Stimulated activated naive CD4-positive, alpha-beta T cell (primary cell): ENCODE measurements around the gene VWA8.
"Not testable (repeated sequence)": the region's sequence is repeated elsewhere in the genome, so short reads cannot be mapped to it uniquely, and the experiment has no call there.

Experiments
- DNase-seq, 6 experiments: peaks; one replicate each; lab custom pipeline; 2025; lab: John Stamatoyannopoulos, UW

VWA8 gene

DNA sequence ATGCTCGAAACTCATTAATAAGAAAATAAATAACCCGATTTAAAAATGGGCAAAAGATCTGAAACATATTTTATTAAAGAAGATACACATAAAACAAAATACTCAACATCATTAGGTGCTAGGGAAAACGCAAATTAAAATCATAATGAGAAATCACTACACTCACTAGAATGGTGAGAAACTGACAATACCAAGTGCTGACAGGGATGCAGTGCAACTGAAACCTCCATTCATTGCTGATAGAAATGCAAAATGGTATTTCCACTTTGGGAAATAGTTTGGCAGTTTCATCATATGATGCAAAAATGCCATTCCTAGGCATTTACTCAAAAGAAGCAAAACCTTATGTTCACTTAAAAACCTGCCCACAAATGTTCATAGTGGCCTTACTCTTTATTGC is 278.1 kb downstream of the VWA8 start:
- no peak for DNase-seq

GRCh38 chr13:41682001-41682400 is 278.9 kb downstream of the VWA8 start:
- no peak for DNase-seq

GRCh38 chr13:41681587-41681986 is 279.3 kb downstream of the VWA8 start:
- no peak for DNase-seq

GRCh38 chr13:41680900-41681299 is 280.0 kb downstream of the VWA8 start:
- no peak for DNase-seq

DNA sequence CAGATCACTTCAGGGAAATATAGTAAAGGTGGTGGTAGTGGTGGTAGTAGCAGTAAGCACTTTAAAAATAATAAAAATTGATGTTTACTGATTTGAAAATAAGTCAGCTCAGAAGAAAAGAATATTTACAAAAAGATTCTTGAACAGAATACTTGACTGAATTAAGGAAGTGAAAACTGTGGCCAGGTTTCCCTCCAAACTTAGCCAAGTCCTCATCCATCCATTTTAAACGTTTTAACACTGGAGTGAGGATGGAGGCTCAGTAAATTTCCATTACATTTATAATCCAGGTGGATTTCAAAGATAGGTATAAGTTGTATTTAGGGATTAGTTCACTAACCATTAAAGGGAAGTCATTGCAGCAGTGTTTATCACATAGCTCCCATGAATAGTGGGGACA is 282.1 kb downstream of the VWA8 start:
- DNase-seq: no peak

DNA sequence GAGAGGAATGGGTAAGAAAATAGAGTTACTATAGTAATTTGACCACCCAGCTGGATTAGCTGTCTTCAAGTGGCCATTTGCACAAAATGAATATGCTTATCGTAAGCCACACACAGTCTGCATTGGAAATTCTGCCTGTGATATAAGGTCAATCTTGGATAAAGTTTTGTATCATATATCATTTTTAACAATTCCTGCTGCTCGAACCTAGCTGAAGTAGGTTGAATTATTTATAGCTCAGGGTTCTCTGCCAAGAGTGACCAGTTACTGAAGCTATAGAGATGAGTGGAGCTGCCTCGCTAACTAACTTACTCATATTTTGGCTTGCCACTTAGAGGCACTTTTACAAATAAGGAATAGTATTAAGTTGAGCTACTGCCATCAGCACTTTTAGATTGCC is 282.7 kb downstream of the VWA8 start:
- no peak for DNase-seq

- no peak for DNase-seq
Observed at GRCh38 chr13:41675306-41675705, 285.6 kb downstream of the VWA8 start.

- no peak for DNase-seq
Observed at GRCh38 chr13:41674246-41674645, 286.7 kb downstream of the VWA8 start.

DNA sequence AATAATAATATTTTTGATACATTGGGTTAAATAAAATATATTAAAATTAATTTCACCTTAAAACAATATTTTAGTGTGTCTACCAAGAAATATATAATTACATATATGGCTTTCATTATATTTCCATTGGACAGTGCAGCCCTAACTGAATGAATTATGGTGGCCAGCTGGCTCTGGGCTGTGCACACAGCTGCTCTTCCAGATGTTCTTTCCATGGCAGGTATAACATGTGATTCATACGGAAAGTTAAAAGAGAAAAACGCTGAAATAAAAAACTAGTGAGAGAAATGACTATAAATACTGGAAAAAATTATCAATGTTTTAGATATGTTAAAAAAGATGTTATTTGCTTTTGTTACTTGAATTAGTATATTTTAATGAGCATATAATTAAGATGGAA is 287.3 kb downstream of the VWA8 start:
- no peak for DNase-seq

- DNase-seq: no peak
Observed at GRCh38 chr13:41670873-41671443, 290.0 kb downstream of the VWA8 start.

- DNase-seq: peak in 2 of 6 experiments; percentile 41 to 42
Observed at GRCh38 chr13:41668130-41668757, 292.7 kb downstream of the VWA8 start.

DNA sequence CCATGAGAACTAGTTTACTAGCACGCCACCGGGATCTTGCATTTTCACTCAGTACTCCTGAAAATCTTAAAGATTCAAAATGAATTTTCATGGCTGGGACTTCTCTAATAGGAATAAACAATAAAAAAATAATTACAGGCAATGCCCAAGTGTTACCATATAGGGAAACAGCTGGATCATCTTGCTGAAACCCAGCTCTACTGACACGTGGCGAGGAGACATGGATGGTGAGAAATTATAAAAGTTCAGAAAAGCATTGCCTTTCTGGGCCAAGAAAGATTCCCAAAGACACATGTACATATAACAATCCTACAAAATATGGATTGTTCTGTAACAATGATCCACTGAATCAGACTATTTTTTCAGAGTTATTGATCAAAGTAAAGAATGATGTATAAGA is 294.3 kb downstream of the VWA8 start:
- no peak for DNase-seq

- no peak for DNase-seq
Observed at GRCh38 chr13:41660411-41660810, 300.5 kb downstream of the VWA8 start.

DNA sequence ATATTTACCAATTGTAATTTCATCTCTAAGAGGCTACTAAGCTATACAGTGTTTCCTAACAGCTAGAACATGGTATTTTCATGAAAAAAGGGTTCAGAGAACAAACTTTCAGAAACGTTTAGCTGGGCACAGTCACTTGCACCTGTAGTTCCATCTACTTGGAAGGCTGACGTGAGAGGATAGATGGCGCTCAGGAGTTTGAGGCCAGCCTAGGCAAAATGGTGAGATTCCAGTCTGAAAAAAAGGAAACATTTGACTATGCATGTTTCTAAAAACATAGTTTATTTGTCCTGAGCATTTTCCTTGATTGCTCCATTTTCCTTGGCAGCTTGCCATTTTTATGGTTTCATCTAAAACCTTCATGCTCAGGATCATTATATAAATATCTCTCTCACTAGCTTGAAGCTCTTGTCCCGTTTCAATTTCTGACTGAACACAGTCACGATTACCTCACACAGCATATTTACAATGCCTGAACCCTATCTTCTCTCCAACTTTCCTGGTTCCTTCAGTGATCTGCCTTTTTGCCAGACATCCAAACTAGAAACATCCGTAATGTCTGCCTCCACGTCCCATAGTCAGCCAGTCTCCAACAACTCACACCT is 302.8 kb downstream of the VWA8 start:
- DNase-seq: no peak

GRCh38 chr13:41655997-41656396 is 304.9 kb downstream of the VWA8 start:
- DNase-seq: no peak

DNA sequence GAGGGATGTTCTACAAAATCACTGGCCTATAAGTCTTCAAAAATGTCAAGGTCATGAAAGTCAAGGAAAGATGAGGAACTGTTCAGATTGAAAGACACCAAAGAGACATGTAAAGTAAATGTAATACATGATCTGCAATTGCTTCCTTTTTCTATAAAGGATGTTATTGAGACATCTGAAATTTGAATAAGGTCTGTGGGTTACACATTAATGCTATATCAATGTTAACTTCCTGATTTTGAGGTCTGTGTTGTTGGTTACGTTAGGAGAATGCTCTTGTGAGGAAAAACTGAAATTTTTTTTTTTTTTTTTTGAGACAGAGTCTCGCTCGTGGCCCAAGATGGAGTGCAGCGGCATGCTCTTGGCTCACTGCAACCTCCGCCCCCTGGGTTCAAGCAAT is 306.1 kb downstream of the VWA8 start:
- no peak for DNase-seq

GRCh38 chr13:41652735-41653361 is 308.1 kb downstream of the VWA8 start:
- DNase-seq: peak in 4 of 6 experiments; percentile 18 to 52 (median 38)

DNA sequence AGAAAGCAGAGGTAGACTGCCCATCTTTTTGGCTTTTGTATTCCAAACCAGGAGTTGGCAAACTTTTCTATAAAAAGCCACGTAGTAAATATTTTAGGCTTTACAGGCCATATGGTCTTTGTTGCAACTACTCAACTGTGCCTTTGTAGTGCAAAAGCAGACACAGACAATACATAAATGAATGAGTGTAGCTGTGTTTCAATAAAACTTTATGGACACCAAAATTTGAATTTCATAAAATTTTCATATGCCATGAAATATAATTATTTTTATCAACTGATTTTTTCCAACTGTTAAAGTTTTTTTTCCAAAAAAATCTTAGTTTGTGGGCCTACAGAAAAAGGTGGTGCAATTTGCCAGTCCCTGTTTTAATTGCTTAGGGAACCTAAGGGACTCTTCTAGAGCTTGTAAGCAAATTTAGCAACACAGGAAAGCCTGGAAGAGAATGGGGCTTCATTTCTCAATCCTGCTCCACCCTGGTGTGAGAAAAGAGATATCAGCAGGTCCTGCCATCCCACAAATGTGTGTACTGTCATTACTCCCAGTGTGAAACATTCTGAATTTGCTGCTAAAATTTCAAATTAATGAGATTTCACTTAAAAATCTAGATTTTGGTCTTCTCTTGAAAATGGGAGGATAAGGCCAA is 309.4 kb downstream of the VWA8 start:
- DNase-seq: no peak

- no peak for DNase-seq
Observed at GRCh38 chr13:41650706-41651105, 310.2 kb downstream of the VWA8 start.

DNA sequence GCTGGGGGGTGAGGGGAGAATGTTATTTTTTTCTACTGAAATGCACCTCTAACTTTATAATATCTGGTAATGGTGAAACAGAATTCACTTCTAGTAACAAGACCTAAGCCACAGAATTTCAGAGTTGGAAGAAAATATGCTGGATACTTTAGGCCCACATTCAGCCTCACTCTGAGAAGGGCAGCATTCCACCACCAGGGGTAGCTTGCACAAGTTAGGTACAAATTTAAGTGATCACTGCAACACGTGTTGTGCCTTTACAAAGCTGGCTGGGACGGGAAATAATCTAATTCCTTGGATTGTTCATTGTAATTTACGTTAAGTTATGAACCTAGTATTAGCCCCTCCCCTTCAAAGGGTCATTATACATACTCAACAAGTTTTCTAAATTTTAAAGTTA is 311.2 kb downstream of the VWA8 start:
- no peak for DNase-seq

DNA sequence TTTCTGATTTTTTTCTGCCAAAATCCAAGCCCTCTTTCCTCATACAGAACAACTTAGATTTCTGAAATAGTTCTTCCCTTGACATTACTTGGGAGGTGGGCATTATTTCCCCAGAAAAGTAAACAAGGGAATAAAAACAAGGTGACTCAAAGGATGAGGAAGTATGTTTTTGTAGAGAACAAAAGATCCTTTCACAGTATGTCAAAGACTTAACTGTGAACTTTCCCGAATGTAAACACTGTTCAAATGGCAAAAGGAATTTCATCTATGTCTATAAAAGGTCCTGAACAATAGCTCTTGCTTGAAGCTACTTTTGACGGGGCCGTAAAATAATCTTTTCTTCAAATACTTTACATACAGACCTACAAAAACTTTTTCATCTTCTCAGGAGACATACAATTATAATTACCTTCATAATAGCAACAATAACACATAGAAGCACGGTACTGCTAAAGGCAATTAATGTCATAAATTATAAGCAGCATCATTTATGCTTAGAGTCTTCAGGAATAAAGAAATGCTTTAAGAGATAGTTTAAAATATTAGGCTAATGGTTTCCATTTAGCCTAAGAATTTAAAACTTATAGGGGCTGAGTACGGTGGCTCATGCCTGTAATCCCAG is 312.5 kb downstream of the VWA8 start:
- no peak for DNase-seq

- DNase-seq: not testable (repeated sequence)
Observed at GRCh38 chr13:41647699-41648313, 313.1 kb downstream of the VWA8 start.
